Kidney epithelial cell (primary cell): Measurements from ENCODE around the gene CELSR1. TPM values are rescaled to one million over a fixed set of nuclear protein-coding genes. Genes with fewer than 3 reads are reported as not detected.

Source experiments
- DNase-seq: peaks from one replicate; pipeline ENCODE4 v3.0.0-alpha.2; 2010; ENCODE audit warnings: low read depth
- H3K27me3 ChIP-seq: 2 replicates; pipeline ENCODE4 v1.6.0; 2011; ENCODE audit warnings: low read length; ENCODE audit not compliant: control insufficient read depth, insufficient read depth
- H3K36me3 ChIP-seq: 2 replicates; pipeline ENCODE4 v1.5.1; 2011; ENCODE audit warnings: low read length; ENCODE audit not compliant: control insufficient read depth, insufficient read depth
- H3K4me3 ChIP-seq: 2 replicates; pipeline ENCODE4 v1.5.1; 2011; ENCODE audit warnings: low read depth, mild to moderate bottlenecking, control low read depth, low read length
- total RNA-seq: library from RNA; depleted of rRNA; stranded (reverse); fragments of >200 nt; gene quantifications from 2 replicates; pipeline ENCODE4 v1.2.3, GENCODE V29; 2015
- TF ChIP-seq, protein P1 (sequence below): IDR thresholded peaks from 2 replicates; pipeline ENCODE4 v1.5.1; 2011; ENCODE audit warnings: mild to moderate bottlenecking, moderate library complexity, low read length, control low read depth, inconsistent platforms; ENCODE audit not compliant: insufficient read depth, poor library complexity, severe bottlenecking

The CELSR1 gene
- total RNA-seq, 1 donor from 2014 or later, result 180 TPM

DNA sequence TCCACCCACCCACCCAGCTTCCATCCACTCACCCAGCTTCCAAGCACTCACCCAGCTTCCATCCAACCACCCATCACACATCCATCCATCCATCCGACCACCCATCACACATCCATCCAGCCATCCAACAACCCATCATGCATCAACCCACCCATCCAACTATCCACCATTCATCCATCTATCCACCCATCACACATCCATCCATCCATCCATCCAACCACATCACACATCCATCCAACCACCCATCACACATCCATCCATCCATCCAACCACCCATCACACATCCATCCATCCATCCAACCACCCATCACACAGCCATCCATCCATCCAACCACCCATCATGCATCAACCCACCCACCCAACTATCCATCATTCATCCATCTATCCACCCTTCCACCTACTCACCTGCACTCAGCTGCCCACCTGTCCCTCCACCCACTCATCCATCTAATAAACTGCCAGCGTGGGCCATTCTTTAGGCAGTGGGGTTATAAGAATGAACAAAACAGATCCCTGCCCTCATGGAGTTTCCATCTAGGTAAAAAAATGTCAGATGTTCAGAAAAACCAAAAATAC, 88.2 kb downstream of the CELSR1 start:
- TF ChIP-seq, protein P1, sequence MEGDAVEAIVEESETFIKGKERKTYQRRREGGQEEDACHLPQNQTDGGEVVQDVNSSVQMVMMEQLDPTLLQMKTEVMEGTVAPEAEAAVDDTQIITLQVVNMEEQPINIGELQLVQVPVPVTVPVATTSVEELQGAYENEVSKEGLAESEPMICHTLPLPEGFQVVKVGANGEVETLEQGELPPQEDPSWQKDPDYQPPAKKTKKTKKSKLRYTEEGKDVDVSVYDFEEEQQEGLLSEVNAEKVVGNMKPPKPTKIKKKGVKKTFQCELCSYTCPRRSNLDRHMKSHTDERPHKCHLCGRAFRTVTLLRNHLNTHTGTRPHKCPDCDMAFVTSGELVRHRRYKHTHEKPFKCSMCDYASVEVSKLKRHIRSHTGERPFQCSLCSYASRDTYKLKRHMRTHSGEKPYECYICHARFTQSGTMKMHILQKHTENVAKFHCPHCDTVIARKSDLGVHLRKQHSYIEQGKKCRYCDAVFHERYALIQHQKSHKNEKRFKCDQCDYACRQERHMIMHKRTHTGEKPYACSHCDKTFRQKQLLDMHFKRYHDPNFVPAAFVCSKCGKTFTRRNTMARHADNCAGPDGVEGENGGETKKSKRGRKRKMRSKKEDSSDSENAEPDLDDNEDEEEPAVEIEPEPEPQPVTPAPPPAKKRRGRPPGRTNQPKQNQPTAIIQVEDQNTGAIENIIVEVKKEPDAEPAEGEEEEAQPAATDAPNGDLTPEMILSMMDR, result no peak
- no peak for DNase-seq
- no peaks in the 10 kb centered on the region for H3K27me3 ChIP-seq
- peaks cover 1% of the 10 kb centered on the region for H3K36me3 ChIP-seq
- H3K4me3 ChIP-seq, result no peak overlapping the region

DNA sequence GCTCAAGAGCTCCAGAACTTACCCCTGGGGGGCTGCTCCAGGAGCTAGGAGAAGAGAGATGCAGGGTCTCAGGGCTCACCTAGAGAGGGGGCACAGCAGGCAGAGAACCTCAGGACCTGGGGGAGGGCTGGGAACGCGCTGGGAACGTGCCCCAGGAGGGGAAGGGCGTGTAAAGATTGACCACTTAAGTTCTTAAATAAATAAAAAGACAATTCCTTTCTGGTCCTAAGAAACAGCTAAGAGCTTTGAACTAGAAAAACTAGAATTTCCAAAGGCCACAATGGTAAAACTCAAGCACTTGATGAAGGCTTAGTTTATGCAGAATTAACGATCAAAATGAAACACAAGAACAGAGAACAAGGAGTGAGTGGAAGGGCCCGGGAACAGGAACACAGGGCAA, 89.1 kb downstream of the CELSR1 start:
- TF ChIP-seq, protein P1, result no peak
- H3K36me3 ChIP-seq, result peaks cover 1% of the 10 kb centered on the region
- DNase-seq, result no peak
- no peaks in the 10 kb centered on the region for H3K27me3 ChIP-seq
- H3K4me3 ChIP-seq, result no peak overlapping the region

DNA sequence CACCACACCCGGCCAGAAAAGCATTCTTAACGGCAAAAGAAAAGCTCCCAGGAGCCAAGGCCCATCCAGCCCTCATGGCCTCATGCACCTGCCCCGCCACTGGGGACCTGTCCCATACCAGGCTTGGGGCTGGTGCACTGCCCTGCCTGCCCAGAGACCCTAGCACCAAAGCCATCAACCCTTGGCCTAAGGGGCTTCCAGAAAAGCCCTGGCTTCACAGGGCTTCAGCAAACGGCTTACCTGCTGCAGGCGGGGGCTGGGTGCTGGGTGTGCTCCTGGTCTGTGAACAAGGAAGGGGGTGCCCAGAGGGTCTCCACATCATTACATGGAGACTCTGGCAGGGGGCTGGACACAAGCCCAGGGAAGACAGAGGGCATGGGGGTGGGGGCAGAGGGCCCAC, 89.5 kb downstream of the CELSR1 start:
- H3K4me3 ChIP-seq, result no peak overlapping the region
- H3K27me3 ChIP-seq, result no peaks in the 10 kb centered on the region
- TF ChIP-seq, protein P1, result no peak
- peaks cover 1% of the 10 kb centered on the region for H3K36me3 ChIP-seq
- DNase-seq, result no peak

DNA sequence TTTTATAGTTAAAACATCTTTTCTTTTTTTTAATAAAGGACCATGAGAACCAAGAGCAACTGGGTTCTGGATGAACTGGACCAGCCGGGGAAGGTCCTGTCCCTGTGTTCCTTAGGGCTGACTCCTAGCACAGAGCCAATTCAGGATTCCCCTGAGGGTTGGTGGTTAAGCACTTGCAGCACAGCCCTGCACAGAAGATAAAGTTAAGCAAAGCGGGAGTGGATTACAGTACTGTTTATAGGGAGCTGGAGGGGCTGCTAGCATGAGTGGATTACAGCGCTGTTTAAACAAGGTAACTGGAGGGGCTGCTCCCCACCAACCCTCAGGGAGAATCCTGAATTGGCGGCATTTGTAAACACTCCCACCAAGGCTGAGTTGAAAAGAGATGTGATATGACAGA, 90.6 kb downstream of the CELSR1 start:
- Histone ChIP-seq H3K4me3 (no peak overlapping the region), H3K36me3 (peaks cover 1% of the 10 kb centered on the region), H3K27me3 (no peaks in the 10 kb centered on the region)
- no peak for DNase-seq
- TF ChIP-seq, protein P1, result no peak

DNA sequence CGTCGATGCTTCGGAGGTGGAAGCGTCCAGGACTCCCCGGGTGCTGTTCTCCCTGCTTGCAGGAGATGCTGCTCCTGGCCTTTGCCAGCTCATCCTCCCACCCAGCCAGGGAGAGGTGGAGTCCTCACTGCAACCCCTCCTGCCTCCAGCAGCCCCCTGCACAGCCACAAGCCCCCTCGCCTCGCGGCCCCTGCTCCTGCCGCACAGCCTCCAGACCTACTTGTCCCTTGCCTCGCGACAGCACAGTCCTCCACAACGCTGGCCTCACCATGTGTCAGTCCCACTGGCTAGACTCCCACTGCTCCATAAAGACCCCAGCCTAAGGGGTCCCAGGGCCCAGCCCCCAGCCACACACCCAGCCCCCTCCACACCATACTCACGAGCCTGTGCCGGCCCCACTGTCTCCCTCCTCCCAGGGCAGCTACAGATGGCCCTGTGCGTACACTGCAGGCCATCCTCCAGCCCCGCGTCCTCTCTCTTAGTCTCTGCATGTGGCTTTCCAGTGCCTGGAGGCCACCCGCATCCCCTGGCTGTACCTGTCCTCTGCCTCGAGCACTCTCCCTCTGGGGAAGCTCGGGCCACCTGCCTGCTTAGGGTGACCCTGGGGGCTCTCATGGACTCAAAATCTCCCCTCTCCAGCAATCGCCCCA, 91.5 kb downstream of the CELSR1 start:
- H3K36me3 ChIP-seq, result peaks cover 1% of the 10 kb centered on the region
- DNase-seq, result no peak

More for the DNA sequence above, 91.5 kb downstream of the CELSR1 start:
- TF ChIP-seq, protein P1, result no peak
- Histone ChIP-seq H3K27me3 (no peaks in the 10 kb centered on the region), H3K4me3 (no peak overlapping the region)
